Activated T-cell treated with anti-CD3 and anti-CD28 coated beads, Interleukin-2, amount 50 U/mL, for 72 hours (primary cell): Measurements from ENCODE around the gene PXT1. TPM values are rescaled to one million over a fixed set of nuclear protein-coding genes. Genes with fewer than 3 reads are reported as not detected.
"Not testable (repeated sequence)": the region's sequence is repeated elsewhere in the genome, so short reads cannot be mapped to it uniquely, and the experiment has no call there.

Experiments used
- ATAC-seq, 2 donors: fragments of 150-1000 bp; cut with Tn5 transposase; replicated peaks in 1 of 2; 2 replicates each; pipeline ENCODE4 v1.10.0; 2021; ENCODE audit warnings: moderate library complexity in 2 of 2, mild to moderate bottlenecking in 1 of 2
- DNase-seq, 2 donors: peaks; one replicate each; pipeline ENCODE4 v3.0.0; 2021 to 2022; ENCODE audit warnings: mixed read lengths in 1 of 2
- H3K27ac Mint-ChIP-seq: one replicate; pipeline ENCODE4 v1.8.0; 2022; ENCODE audit warnings: mild to moderate bottlenecking, moderate library complexity, mixed read lengths
- H3K27me3 Mint-ChIP-seq: one replicate; pipeline ENCODE4 v1.8.0; 2022; ENCODE audit warnings: low read depth, mixed read lengths
- H3K36me3 Mint-ChIP-seq, 2 donors: one replicate each; pipeline ENCODE4 v1.8.0; 2022; ENCODE audit warnings: mixed read lengths in 2 of 2, mild to moderate bottlenecking in 1 of 2; ENCODE audit not compliant: insufficient read depth in 2 of 2
- H3K4me1 Mint-ChIP-seq: one replicate; pipeline ENCODE4 v1.8.0; 2022; ENCODE audit warnings: low read depth, mixed read lengths
- H3K4me3 Mint-ChIP-seq, 2 donors: one replicate each; pipeline ENCODE4 v1.8.0; 2022; ENCODE audit warnings: mild to moderate bottlenecking in 2 of 2, mixed read lengths in 2 of 2, moderate library complexity in 2 of 2
- H3K9me3 Mint-ChIP-seq, 2 donors: one replicate each; pipeline ENCODE4 v1.8.0; 2022; ENCODE audit warnings: mixed read lengths in 2 of 2
- total RNA-seq, 2 donors: library from RNA; stranded (reverse); gene quantifications; one replicate each; pipeline ENCODE4 v1.2.3, GENCODE V29; 2022

The PXT1 gene
- total RNA-seq, 2 donors from 2014 or later = 0.25 to 0.48 TPM

DNA sequence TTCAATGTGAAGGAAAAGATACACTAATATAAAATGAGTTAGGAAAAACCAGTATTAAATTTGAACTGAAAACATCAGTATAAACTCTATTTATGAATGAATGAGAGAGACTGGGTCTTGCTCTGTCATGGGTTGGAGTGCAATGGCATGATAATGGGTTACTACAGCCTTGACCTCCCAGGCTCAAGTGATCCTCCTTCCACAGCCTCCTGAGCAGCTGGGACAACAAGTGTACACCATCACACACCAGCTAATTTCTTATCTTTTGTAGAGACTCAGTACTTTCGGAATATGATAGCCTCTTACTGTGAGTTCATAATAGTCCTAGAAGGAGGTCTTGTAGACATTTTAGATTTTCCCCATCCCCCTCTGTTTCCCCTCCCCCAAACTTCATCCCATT lies 21.6 kb upstream of the PXT1 start:
- Mint-ChIP-seq H3K36me3 (peaks cover 5 to 10% of the 10 kb centered on the region in 2 donors), H3K4me3 (no peak overlapping the region), H3K27ac (no peak overlapping the region), H3K9me3 (peaks cover 0 to 3% of the 10 kb centered on the region in 2 donors), H3K27me3 (no peaks in the 10 kb centered on the region), H3K4me1 (peaks cover 37% of the 10 kb centered on the region)
- no peak for DNase-seq
- no peak for ATAC-seq

DNA sequence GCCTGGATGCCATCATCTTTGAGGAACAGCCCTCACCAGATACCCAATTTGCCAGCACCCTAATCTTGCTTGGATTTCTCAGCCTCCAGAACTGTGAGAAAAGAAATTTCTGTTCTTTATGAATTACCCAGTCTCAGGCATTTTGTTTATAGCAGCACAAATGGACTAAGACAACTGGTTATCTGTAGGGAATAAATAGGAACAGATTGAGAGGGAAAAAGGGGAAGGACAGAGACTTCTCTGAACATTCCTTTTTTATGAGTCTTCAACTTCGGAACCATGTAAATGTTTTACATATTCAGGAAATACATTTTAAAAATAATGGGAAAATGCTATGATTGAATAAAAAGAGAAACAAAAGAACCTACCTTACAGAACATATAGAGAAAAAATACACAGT lies 21.0 kb upstream of the PXT1 start:
- Mint-ChIP-seq H3K9me3 (peaks cover 0 to 3% of the 10 kb centered on the region in 2 donors), H3K27me3 (no peaks in the 10 kb centered on the region), H3K36me3 (peaks cover 5 to 10% of the 10 kb centered on the region in 2 donors), H3K4me1 (peaks cover 37% of the 10 kb centered on the region), H3K4me3 (no peak overlapping the region), H3K27ac (no peak overlapping the region)
- no peak for ATAC-seq
- DNase-seq = no peak

DNA sequence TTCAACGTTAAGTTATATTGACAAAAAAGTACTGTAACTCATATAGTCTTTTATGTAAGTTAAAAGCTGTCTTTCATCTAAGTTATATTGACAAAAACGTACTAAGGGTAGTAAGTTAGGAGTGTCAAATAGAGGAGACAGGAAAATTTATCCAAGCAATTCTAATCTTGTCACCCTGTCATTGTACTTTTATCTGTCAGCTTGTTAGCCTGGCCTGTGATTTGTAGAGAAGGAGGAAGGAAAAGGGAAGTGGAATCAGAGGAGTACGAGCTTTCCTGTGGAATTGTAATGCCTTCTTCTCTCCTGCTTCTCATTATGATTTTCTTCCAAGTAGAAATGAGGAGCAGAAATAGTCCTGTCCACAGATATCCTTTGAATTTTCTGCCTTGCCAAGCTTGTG lies 19.0 kb upstream of the PXT1 start:
- H3K4me1 Mint-ChIP-seq = peaks cover 37% of the 10 kb centered on the region
- no peak overlapping the region for H3K27ac Mint-ChIP-seq
- peaks cover 0 to 3% of the 10 kb centered on the region in 2 donors for H3K9me3 Mint-ChIP-seq
- no peak overlapping the region for H3K4me3 Mint-ChIP-seq
- DNase-seq (no peak), ATAC-seq (no peak)
- H3K36me3 Mint-ChIP-seq = peaks cover 5 to 9% of the 10 kb centered on the region in 2 donors
- H3K27me3 Mint-ChIP-seq = no peaks in the 10 kb centered on the region

GRCh38 chr6:36460916-36461315 lies 18.3 kb upstream of the PXT1 start:
- Mint-ChIP-seq H3K36me3 (peaks cover 5 to 8% of the 10 kb centered on the region in 2 donors), H3K27me3 (no peaks in the 10 kb centered on the region), H3K9me3 (peaks cover 0 to 3% of the 10 kb centered on the region in 2 donors), H3K27ac (no peak overlapping the region), H3K4me1 (peaks cover 37% of the 10 kb centered on the region), H3K4me3 (no peak overlapping the region)
- DNase-seq (no peak), ATAC-seq (no peak)

- Mint-ChIP-seq H3K27me3 (no peaks in the 10 kb centered on the region), H3K4me1 (peaks cover 36% of the 10 kb centered on the region), H3K27ac (no peak overlapping the region), H3K9me3 (peaks cover 0 to 3% of the 10 kb centered on the region in 2 donors), H3K36me3 (peaks cover 5 to 8% of the 10 kb centered on the region in 2 donors), H3K4me3 (no peak overlapping the region)
- DNase-seq = no peak
- no peak for ATAC-seq
Measured at GRCh38 chr6:36459501-36459900, 16.8 kb upstream of the PXT1 start.

- Mint-ChIP-seq H3K27ac (no peak overlapping the region), H3K4me1 (peaks cover 5% of the 10 kb centered on the region), H3K27me3 (no peaks in the 10 kb centered on the region), H3K4me3 (no peak overlapping the region), H3K36me3 (peaks cover 0 to 7% of the 10 kb centered on the region in 2 donors), H3K9me3 (no peaks in the 10 kb centered on the region)
- ATAC-seq = no peak
- DNase-seq = no peak
Measured at GRCh38 chr6:36455486-36456027, 12.9 kb upstream of the PXT1 start.

GRCh38 chr6:36452897-36453296 lies 10.2 kb upstream of the PXT1 start:
- not testable (repeated sequence) for H3K4me1 Mint-ChIP-seq, DNase-seq, H3K4me3 Mint-ChIP-seq, H3K9me3 Mint-ChIP-seq, ATAC-seq, H3K27ac Mint-ChIP-seq, H3K27me3 Mint-ChIP-seq
- H3K36me3 Mint-ChIP-seq = peaks cover 11 to 15% of the 10 kb centered on the region in 2 donors

- DNase-seq, H3K9me3 Mint-ChIP-seq, ATAC-seq, H3K4me3 Mint-ChIP-seq, H3K27me3 Mint-ChIP-seq, H3K27ac Mint-ChIP-seq: not testable (repeated sequence)
- Mint-ChIP-seq H3K36me3 (peaks cover 13 to 14% of the 10 kb centered on the region in 2 donors), H3K4me1 (peaks cover 23% of the 10 kb centered on the region)
Measured at GRCh38 chr6:36449173-36449572, 6.5 kb upstream of the PXT1 start.

- DNase-seq (no peak), ATAC-seq (no peak)
- H3K36me3 Mint-ChIP-seq = peaks cover 13 to 16% of the 10 kb centered on the region in 2 donors
- H3K4me3 Mint-ChIP-seq = peak overlapping the region; percentile 4 to 72
- peaks cover 46% of the 10 kb centered on the region for H3K4me1 Mint-ChIP-seq
- no peaks in the 10 kb centered on the region for H3K27me3 Mint-ChIP-seq
- H3K9me3 Mint-ChIP-seq = no peaks in the 10 kb centered on the region
- peak overlapping the region; percentile 83 for H3K27ac Mint-ChIP-seq
Measured at GRCh38 chr6:36445621-36446020, 3.0 kb upstream of the PXT1 start.

- ATAC-seq (no peak), DNase-seq (no peak)
- Mint-ChIP-seq H3K36me3 (peaks cover 13 to 14% of the 10 kb centered on the region in 2 donors), H3K9me3 (no peaks in the 10 kb centered on the region), H3K4me1 (peaks cover 46% of the 10 kb centered on the region), H3K27me3 (no peaks in the 10 kb centered on the region), H3K27ac (peak overlapping the region; percentile 98), H3K4me3 (peak overlapping the region; percentile 84 to 98)
Measured at GRCh38 chr6:36444470-36444869, 1.8 kb upstream of the PXT1 start.

DNA sequence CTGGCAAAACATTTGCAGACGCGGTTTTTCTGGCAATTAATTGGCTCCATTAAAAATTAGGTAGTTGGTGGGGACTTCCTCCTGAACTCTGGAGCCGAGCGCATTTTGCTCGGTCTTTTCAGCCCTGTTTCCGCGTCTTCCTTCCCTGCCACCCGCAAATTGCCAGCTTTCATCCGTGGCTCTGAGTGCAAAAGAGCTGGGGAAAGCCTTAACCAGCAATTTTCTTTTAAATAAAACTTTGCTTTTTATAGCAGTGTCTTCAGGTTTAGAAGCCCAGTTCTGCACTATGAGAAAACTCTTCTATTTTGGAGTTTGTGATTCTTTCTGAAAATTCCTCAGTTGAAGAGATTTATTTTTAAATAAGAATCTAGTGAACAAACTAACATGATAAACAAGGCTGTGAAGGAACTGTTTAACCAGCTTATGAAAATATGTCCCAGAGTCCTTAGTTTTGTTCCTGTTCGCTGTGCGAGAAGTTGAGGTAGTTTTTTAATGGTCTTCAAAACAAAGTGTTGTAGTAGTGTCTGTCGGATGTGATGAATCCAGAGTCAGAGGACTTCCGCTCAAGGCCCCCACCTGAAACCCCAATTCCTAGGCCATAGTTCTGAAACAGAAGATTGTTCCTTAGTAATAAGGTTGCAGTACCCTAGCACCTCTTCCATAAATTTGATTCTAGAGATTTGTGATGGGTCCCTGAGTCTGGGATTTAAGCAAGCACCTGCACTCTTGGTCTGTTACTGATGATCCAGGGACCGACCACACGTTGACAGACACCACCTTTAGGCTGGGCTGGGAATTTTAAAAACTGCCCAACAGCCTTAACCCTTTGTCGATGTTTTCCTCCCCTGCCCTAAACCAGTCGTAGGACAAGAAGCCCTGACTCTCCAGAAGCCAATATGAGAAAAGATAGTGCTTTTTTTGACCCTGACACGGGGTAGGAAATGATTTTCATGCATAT lies 1.1 kb upstream of the PXT1 start:
- DNase-seq = peak in 1 of 2 donors; percentile 9
- Mint-ChIP-seq H3K36me3 (peaks cover 7 to 8% of the 10 kb centered on the region in 2 donors), H3K4me1 (peaks cover 46% of the 10 kb centered on the region), H3K27ac (peak overlapping the region; percentile 98), H3K27me3 (no peaks in the 10 kb centered on the region), H3K9me3 (no peaks in the 10 kb centered on the region), H3K4me3 (peak overlapping the region; percentile 84 to 98)
- ATAC-seq = no peak

DNA sequence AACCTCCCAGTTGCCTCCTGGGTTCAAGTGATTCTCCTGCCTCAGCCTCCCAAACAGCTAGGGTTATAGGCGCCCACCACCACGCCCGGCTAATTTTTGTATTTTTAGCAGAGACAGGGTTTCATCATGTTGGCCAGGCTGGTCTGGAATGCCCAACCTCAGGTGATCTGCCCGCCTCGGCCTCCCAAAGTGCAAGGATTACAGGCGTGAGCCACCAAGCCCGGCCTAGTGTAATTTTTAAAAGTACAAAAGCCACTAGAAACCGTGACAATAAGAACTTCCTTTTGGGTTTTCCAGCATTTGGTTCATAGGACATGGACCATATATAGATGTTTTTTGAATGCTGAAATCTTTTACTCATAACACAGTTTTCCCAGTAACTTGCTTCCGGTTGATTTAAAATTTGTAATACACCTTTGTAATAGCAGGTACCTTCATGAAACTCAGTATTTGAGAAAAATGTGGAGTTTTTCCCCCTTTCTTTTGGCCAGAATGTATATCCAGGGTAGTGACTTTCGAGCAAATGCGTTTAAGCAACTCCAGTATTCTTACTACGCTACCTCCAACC lies 467 bp downstream of the PXT1 start:
- Mint-ChIP-seq H3K4me3 (peak overlapping the region; percentile 84 to 98), H3K9me3 (no peaks in the 10 kb centered on the region), H3K27me3 (no peaks in the 10 kb centered on the region), H3K36me3 (peaks cover 5 to 6% of the 10 kb centered on the region in 2 donors), H3K4me1 (peaks cover 45% of the 10 kb centered on the region), H3K27ac (peak overlapping the region; percentile 99)
- DNase-seq (no peak), ATAC-seq (no peak)

DNA sequence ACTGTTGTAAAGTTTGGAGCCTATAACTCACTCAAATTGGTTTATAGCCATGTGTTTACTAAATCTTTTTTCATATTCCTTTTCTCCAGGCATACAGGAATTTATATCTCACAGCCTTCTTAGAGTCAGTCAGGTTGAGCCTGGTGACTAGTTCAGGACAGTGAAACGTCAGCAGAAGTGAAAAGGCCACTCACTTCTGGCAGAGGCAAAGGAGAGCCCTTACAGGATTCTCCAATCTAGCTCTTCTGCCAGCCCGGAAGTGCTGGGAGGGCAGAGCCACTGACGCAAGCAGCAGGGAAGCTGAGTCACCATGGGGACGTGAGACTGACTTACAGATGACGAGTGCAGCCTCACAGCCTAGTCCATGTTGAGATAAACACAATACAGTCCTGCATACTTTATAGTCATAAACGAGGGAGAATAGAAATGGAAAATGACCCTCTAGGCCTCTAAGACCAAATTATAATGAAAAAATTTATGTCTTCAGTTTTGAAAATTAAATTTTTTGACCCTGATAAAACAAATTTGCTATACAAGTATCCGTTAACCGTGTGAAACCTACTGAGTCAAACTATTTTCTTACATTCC lies 1.3 kb downstream of the PXT1 start:
- peak overlapping the region; percentile 69 to 98 for H3K4me3 Mint-ChIP-seq
- ATAC-seq (peak; percentile 82 to 88), DNase-seq (peak; percentile 87)
- H3K27ac Mint-ChIP-seq = peak overlapping the region; percentile 93
- H3K36me3 Mint-ChIP-seq = peaks cover 5 to 6% of the 10 kb centered on the region in 2 donors
- no peaks in the 10 kb centered on the region for H3K27me3 Mint-ChIP-seq
- H3K9me3 Mint-ChIP-seq = no peaks in the 10 kb centered on the region
- H3K4me1 Mint-ChIP-seq = peaks cover 40% of the 10 kb centered on the region
